Suprapubic skin (tissue), 4 donors: ENCODE measurements around the gene RYR1.

Experiments
- CTCF ChIP-seq, 2 donors: fragments of 200-600 bp in 1 of 2; fragments of 450-650 bp in 1 of 2; sonication (generic) in 1 of 2; IDR thresholded peaks; one replicate each; pipeline ENCODE4 v1.5.1; 2016 to 2019; ENCODE audit warnings: antibody characterized with exemption in 2 of 2, mild to moderate bottlenecking in 1 of 2, moderate library complexity in 1 of 2
- EP300 ChIP-seq: sonication (generic); formaldehyde crosslinking; IDR thresholded peaks from one replicate; pipeline ENCODE4 v1.6.1; 2017; ENCODE audit warnings: antibody characterized with exemption
- POLR2A ChIP-seq, 2 donors: fragments of 450-650 bp; IDR thresholded peaks; one replicate each; pipeline ENCODE4 v1.6.1; 2017; ENCODE audit warnings: antibody characterized with exemption in 2 of 2, mild to moderate bottlenecking in 2 of 2, moderate library complexity in 2 of 2
- POLR2AphosphoS5 ChIP-seq, 3 donors: sonication (generic); formaldehyde crosslinking; IDR thresholded peaks; one replicate each; pipeline ENCODE4 v1.6.1; 2017; ENCODE audit warnings: antibody characterized with exemption in 3 of 3

DNA sequence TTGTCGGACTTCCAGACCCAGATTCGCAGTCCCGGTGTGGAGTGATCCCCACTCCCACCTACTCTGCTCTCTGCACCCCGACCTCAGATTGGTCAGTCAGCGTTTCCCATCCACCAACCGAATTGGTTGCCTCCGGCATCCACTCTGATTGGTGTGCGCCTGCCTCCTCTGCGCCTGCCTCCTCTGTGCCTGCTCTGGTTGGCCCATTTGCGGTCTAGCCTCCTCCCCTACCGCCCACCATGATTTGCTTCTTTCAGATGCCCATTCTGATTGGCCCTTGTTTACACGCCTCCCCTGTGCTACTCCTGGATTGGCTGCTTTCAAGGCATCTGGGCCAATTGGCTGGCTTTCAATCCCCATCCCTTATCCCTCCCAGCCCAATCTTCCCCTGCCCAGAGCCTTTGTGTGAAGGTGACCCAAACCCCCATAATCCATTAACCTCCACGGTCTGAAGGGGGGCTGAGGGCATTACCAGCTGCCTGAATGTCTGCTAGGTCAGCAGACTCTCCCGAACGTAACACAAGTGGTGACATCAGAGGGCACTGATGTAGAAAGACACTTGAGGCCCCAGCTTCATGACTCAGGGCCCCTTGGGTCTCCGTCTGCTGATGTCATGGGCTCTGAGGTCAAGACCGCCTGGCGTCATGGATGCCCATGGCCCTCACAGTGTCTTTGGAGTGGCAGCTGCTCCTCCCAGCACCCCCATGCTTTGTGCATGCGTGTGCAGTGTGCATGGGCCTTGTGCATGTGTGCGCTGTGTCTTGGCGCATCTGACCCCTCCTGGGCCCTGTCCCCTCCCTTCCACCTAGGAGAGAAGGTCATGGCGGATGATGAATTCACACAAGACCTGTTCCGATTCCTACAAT lies 103.8 kb downstream of the RYR1 start:
- TF ChIP-seq POLR2AphosphoS5 (IDR thresholded peaks at IDR 0.05) (no peak), POLR2A (IDR thresholded peaks at IDR 0.05) (no peak), CTCF (IDR thresholded peaks at IDR 0.05) (no peak), EP300 (no peak)
